GM19468 (cell line): ENCODE measurements around the gene JOSD2.

Experiments
- ATAC-seq: cut with Tn5 transposase; IDR thresholded peaks from one replicate; pipeline ENCODE4 v1.9.1; 2021; ENCODE audit warnings: mild to moderate bottlenecking, moderate library complexity, moderate number of reproducible peaks; ENCODE audit not compliant: unreplicated experiment; ENCODE audit errors: extremely low read depth

JOSD2 gene

DNA sequence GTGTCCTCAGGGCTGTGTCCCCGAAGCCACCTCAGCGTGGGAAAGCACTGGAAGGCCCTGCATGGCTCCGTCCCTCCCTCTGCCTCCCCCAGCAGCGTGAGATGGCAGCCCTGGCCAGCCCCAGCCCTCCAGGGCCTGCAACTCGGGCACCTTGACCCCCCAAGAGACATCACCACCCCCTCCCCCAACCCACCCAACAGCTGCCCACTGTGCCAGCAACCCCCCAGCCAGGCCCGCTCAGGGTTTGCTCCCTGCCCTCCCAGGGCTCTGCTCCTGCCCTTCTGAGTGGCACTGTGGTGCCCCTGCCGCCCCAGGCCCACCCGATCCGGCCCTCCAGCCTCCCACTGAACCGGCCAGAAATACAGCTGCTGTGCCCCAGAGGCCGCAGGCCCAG, 4.2 kb upstream of the JOSD2 start:
- no peak for ATAC-seq

DNA sequence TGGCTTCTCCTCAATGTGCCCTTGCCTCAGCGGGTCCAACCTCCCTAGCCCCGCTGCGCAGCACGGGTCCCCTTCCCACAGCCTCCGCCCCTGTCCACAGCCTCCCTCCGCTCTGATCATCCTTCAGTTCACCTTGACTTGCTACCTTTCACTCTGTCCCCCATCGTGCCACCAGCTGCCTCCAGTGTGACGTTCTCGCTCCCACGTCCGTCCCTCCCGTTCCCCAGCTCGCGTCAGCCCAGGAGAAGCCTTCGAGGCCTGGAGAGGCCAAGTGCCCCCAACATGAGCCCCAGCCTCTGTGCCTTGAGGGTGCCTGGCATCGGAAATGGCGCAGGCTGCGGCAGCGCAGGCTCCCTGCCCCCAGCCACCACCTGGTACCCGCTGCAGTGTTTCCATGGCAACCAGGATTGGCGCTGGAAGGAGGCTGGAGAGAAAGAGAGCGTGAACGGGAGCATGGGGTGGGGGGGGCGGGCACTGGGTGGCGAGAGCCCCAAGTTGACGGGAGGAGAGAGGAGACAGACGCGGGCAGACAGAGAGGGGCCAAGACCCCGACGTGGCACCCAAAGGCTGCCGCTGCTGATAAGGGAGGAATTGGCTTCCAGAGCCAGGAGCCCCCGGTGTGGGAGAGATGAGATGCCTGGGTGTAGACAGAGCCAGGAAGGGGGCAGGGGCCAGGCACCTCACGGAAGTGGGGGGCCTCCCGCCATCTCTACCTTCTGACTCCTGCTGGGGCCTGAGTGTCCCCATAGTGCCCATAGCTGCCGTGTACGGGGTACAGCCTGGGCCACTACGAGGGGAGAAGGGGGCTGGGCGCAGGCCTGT, 3.6 kb upstream of the JOSD2 start:
- ATAC-seq = no peak

DNA sequence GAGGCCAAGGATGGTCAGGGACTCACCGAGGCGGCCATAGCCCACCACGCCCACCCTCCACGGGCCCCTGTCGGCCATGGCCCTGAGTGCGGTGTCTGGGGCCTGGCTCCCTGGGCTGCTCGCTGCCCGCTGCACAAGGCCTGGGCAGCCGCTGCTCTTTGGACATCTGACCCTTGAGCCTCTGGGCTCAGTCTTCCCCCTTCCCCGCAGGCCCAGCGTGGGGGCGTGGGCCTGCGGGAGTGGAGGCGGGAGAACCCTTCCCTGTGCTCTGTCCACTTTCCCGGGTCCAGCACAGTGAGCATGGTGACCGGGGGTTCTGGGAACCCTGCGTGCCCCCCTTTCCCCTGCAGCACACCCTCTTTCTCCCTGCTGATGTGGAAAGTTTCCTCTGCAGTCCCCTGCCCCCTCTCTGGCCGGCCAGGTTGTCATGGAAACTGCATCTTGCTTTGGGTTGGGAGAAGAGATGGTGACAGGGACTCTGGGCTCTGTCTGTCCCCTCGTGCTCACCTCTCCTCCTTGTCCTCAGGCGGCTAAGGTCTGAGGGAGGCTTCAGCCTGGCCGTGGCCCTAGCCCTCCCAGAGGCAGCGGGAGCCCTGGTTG, 2.9 kb upstream of the JOSD2 start, which contains the start of gene ASPDH:
TSS of gene ASPDH (minus strand) at position 168 of the 600 bp plus-strand sequence. CDS start at position 78, 90 bp downstream.
- ATAC-seq = no peak

DNA sequence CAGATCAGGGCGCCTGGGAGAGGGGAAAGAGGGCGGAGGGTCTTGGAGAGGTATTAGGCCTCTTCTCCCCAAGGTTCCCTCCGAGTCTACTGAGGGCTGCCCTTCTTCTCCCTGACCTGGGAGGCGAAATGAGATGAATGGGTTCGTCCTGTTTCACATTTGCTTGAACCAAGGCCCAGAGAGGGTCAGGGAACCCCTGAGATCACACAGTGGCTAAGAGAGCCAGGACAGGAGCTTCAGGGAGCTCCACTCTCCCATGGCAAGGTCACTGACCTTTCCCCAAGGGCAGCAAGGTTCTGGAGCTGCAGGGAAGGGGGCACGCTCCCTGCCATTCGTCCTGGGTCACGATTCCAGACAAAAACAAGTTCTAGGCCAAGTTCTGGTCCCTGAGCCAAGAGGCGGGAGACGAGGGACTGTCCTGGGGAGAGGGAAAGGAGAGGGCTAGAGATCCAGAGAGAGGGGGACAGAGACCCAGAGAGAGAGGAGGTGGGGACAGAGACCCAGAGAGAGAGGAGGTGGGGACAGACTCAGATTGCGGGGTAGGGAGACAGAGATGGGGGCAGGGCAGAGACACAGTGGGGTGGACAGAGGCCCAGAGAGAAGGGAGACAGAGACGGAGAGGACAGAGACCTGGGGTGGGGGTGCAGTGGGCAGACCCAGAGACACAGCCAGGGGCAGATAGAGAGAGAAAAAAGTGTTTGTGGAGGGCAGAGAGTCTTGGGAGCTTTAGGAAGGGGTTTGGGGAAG, 2.2 kb upstream of the JOSD2 start:
- ATAC-seq = no peak

DNA sequence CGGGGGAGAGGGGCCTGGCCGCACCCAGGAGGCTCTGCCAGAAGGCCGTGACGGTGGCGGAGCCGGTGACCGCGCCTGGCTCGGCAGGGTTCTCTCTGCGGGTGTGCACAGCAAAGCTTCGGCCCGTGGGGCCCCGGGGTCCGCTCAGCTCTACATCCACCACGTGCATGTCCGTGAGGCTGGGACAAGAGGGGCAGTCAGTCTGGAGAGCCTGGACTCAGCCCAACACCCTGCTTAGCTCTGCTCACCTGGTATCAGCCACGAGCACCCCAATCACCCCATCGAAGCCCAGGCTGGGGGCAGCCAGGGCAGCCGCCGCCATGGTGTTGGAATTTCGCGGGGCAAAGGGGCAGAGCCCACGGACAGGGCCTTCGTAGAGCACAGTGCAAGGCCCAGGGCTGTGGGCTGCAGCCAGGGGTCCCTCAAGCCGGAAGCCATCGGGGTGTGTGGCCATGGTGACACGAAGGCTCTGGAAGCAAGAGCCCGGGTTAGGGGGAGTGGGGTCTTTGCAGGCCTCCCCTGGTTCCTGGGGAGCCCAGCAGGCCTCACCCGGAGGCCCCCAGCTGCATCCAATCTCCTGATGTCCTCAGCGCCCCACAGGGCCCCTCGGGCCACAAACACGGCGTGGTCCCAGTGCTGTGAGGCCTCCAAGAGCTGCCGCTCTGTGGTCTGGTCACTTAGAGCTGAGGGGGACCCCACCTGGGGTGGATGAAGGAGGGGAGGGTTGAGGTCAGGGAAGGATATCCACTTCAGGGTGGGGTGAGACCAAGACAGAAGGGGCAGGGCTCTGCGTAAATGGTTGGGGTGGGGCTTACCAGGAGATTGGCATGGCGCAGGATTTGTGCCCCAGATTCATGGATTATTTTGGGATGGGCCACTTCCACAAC, 1.4 kb upstream of the JOSD2 start:
- ATAC-seq = no peak

DNA sequence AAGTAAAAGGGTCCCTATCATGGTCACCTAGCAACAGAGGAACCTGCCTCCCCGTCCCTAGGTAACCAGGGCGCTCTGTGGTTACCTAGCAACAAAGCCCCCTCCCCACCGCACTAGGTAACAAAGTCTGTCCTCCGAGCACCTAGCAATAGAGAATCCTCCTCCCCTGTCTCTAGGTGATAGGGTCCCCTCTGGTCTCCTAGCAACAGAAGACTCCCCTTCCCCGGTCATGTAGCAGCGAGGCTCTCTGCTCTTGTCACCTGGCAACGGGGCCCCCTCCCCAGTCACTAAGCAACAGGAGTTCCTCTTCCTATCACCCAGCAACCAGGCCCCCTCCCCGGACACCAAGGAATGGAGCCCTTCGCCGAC, 307 bp downstream of the JOSD2 start:
- no peak for ATAC-seq

DNA sequence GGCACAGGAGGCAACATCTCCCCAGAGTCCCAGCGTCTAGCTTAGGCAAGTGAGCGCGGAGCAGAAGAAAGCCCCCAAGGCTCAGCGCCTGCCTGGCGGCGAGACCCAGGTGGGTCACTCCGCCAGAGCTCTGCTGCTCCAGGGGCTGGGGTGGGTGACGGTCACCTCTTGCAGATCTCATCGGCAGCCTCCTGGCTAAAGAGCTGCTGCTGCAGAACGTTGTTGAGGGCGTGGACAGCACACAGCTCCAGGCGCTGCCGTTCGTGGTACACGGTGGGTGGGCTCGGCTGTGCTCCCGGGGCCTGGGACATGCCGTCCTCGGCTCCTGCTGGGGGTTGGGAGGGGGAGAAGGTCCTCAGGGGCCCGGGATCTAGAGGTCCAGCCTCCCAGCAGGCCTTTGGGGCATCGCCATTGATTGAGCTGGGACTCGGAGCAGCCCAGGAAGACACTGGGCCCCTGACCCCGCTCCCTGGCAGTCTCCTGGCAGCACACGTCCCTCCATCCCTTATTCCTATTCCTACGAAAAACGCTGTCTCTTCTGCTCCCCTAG, 795 bp downstream of the JOSD2 start:
- no peak for ATAC-seq

DNA sequence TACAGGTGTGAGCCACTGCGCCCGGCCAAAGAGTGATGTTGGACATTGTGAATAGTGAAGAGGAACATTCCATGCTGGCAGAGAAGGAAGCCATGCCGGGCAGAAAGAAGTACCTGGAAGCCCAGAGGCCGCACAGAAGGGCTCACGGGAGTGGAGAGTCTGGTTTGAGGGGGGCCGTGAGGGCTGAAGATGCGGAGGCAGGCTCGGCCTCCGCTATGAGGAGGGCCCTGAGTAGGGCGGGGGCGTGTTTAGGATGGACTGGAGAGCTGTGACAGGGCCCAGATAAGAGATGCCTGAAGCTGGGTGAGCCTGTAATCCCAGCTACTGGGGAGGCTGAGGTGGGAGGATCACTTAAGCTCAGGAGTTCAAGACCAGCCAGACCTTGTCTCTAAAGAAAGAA, 1.6 kb downstream of the JOSD2 start:
- ATAC-seq = no peak

DNA sequence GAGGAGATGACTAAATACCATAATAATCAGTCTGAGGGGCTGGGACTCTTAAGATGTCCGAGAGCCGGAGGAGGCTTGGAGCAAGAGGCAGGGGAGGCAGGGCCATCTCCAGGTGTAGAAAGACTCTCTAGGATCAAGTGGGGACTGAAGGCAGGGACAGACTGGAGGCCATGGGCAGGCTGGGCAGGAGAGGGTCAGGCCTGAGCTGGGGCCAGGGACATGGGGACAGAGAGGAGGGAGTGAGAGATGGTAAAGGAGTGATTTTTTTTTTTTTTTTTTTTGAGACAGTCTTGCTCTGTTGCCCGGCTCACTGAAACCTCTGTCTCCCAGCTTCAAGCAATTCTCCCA, 2.2 kb downstream of the JOSD2 start:
- no peak for ATAC-seq

DNA sequence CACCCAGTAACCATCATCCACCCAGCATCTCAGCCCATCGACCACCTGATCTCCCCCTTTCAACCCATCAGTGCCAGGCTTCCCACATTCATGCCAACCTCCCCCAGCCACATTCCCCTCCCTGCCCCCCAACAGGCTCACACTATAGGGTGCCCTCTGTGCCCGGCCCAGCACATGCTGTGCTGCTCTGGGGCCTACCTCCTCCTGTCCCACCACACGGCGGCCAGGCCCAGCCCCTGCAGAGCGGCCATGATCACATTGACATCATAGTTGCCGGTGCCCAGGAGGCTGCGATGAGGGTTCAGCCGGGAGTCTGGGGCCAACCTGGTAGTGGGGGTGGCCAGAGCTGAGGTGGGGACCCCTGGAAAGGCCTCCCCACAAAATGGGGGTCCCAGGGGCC, 3.6 kb downstream of the JOSD2 start:
- ATAC-seq = no peak

DNA sequence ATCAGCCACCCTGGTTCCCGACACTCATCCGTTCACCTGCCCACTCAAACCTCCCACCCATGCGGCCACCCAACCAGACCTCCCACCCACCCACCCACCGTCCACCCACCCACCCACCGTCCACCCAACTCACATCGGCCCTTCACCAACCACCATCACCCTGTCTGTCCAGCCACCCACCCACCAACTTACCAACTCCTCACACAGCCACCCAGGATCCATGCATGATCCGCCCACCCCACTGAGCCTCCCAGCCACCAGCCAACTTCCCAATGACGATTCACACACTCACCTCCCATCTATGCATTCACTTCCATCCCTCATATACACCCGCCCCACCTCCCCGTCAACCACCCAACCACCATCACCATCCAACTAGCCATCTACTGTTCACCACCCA, 4.3 kb downstream of the JOSD2 start:
- no peak for ATAC-seq

DNA sequence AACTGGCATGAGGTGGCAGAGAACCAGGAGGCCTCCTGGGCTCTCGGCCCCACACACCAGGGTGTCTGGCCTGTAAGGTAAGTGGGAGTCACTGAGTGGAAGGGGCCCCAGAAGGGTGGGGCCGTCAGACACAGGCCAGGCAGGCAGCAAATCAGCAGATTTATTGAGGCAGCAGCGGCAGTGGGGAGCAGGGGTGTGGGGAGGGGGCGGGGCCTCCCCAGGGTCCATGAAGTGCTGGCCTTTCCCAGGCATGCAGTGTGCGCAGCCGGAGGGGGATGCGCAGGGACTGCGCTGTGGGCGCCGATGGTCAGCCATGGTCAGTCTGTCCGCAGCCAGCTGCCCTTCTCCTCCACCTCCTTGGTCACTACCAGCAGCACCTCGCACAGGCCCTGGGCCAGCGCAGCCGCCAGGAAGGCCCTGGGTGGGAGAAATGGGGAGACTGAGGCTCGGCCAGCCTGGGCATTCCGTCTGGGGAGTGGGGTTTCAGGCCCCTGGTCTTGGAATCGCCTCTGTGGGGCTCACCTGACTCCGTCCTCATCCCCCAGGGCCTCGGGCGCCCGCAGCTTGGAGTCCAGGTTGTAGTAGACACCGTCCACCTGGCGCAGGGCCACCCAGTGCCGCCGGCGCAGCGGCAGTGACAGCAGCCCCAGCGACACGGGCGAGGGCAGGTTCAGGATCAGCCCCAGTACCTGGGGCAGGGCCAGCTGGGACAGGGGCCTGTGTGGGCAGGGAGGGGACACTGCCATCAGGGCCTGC, 5.0 kb downstream of the JOSD2 start:
- ATAC-seq = no peak

DNA sequence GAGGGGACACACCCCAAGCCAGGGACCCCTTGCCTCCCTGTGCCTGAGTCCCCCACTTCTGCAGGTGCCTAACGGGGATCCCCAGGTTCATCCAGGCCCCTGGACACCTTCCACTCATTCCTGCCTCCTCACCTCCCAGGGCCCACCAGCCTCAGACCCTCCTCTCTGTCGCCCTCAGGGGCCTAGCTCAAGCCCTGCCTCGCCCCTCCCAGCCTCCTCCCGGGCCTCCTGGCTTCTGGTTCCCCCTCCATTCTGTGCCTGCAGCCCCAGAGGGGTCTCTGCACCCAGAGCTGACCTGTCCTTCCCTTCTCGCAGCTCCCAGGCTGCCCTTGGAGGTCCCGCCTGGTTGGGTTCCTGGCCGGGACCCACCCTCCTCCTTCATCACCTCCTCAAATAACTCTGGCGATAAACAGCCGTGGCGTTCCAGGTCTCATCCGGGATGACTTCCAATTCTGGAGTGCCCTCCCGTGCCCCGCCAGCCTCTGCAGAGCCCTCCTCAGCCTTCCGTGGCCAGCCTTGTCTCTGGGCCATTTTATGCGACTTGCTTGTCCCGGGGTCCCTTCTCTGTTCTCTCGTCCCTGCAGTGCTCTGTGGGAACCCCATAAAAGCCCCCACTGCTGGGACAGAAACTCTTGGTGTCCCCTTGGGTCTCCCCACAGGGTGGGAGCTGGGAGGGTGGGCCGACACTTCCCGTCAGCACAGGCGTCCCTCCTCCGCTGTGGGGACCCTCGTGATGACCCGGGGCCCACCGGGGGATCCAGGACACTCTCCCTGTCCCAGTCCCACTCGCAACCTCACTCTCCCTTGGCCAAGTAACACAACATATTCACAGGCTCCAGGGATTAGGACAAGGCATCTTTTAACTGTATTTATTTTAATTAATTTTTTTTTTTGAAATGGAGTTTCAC, 9.2 kb downstream of the JOSD2 start:
- ATAC-seq = no peak

DNA sequence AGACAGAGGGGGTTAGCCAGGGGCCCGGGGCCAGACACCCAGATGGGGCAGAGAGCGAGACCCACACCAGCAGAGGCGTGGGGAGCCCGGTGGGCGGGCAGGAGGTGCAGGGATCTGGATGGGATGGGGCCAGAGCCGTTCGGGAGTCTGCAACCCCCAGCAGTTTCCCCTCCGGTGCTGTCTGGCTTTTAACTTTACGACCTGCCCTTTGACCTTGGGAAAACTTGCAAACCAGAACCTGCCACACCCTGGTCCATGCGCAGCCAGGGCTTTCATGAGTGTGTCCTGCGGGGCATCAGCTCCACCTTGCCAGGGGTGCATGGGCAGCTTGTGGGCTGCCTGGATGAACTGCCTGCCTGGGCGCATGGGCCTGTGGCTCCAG, 9.8 kb downstream of the JOSD2 start:
- ATAC-seq = no peak

DNA sequence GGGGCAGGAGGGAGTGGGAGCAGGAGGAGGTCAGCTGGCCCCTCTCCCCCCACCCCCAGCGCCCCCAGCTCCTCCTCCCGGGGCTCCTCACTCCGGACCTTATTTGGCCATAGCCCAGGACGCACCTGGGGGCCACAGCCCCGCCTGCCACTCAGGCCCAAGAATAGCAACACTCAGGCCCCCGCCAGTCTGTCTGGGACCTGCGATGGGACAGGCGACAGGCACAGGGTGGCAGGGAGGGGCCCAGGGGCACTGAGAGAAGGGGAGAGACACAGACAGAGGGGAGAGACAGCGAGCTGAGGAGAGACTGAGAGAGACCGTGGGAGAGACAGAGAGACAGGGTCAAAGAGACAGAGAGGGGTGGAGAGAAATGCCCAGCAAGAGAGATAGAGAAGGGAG, 10.2 kb downstream of the JOSD2 start:
- no peak for ATAC-seq

DNA sequence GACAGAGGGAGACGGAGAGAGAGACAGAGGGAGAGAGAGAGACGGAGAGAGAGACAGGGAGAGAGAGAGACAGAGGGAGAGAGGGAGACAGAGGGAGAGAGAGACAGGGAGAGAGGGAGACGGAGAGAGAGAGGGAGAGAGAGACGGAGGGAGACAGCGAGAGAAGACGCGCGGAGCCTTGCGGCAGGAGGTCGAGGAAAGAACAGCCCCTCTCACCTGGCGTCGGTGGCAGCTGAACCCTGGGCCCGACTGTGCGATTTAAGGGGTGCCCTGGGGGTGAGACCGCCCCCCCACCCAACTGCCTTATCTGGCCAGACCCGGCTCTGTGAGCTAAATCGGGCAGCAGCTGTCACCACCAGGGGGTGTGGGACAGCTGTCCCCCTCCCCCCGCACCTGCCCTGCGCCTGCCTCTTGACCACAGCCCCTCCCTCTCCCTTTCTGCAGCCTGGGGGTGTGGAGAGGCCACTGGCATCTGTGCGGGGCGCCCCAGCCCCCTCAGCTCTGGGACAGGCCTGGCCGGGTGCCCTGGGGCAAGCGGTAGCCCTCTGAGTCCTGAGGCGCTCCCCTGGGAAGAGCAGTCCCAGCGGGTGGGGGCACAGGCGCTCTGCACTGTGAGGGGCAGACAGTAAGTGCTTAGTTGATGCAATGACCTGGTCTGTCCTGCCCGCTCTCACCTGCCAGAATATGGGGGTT, 10.8 kb downstream of the JOSD2 start:
- no peak for ATAC-seq

DNA sequence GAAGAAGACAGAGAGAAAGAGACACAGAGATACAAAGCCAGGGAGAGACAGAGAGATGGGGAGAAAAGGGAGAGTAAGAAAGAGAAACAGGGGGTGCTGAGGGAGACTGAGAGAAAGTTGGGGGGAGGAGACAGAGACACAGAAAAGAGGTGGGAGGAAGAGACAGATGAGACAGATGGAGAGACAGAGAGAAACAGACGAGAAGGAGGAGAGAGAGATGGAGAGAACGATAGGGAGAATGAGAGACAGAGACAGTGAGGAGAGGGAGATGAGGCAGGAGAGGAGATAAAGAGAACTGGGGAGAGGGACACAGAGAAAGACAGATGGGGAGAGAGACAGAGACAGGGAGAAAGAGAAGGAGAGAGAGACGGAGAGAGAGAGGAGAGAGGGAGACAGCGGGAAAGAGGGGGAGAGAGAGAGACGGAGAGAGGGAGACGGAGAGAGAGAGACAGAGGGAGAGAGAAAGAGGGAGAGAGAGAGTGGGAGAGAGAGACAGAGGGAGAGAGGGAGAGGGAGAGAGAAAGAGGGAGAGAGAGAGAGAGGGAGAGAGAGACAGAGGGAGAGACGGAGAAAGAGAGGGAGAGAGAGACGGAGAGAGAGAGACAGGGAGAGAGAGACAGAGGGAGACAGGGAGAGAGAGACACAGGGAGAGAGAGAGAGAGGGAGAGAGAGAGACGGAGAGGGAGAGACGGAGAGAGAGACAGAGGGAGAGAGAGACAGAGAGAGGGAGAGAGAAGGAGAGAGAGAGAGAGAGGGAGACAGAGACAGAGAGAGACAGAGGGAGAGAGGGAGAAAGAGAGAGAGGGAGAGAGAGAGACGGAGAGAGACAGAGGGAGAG, 12.6 kb downstream of the JOSD2 start:
- no peak for ATAC-seq
